Measurements from ENCODE around the gene SLC25A47.
"Not testable (repeated sequence)": the region's sequence is repeated elsewhere in the genome, so short reads cannot be mapped to it uniquely, and the experiment has no call there.

SLC25A47 gene

DNA sequence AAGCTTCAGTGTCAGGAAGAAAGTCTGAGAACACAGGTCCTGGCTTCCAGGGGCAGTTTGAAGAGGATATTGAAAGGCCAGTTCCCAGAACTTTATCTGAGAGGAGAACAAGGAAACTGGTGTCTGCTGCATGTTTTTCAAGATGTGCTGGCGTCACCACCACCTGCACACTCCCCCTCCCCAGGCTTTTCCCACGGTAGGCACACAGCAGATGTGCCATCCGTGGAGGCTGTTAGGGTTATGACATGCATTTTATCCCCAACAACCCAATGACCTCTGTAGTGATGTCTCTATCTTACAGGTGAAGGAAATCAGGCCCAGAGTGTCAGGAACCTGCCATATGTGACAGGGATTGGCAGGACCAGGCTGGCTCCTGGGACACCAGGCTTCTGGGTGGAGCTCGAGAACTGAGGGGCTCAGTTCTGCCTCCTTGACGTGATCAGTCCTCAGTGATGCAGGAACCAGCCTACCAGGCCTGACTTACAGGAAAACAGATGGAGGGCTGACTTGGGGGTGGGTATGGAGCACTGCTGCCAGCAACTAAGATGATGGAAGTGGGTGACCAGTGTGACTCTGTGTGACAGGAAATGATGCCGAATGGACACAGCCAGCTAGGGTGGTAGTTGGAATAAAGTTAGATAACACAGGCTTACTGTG, 16.8 kb downstream of the SLC25A47 start:
- no peaks in the 10 kb centered on the region for H3K27me3 ChIP-seq
- H3K36me3 ChIP-seq, result peaks cover 61% of the 10 kb centered on the region
- H3K9me3 ChIP-seq, result no peaks in the 10 kb centered on the region
- H3K27ac ChIP-seq, result peak overlapping the region; percentile 93
- TF ChIP-seq, protein P1, sequence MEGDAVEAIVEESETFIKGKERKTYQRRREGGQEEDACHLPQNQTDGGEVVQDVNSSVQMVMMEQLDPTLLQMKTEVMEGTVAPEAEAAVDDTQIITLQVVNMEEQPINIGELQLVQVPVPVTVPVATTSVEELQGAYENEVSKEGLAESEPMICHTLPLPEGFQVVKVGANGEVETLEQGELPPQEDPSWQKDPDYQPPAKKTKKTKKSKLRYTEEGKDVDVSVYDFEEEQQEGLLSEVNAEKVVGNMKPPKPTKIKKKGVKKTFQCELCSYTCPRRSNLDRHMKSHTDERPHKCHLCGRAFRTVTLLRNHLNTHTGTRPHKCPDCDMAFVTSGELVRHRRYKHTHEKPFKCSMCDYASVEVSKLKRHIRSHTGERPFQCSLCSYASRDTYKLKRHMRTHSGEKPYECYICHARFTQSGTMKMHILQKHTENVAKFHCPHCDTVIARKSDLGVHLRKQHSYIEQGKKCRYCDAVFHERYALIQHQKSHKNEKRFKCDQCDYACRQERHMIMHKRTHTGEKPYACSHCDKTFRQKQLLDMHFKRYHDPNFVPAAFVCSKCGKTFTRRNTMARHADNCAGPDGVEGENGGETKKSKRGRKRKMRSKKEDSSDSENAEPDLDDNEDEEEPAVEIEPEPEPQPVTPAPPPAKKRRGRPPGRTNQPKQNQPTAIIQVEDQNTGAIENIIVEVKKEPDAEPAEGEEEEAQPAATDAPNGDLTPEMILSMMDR (IDR thresholded peaks at IDR 0.05), result no peak
- no peak overlapping the region for H3K4me3 ChIP-seq (ENCODE audit: low read depth in 1 of 2, low read length in 1 of 2)
- peaks cover 21 to 22% of the 10 kb centered on the region in 2 experiments for H3K4me1 ChIP-seq (ENCODE audit: control insufficient read depth in 1 of 2, insufficient read depth in 1 of 2, low read depth in 1 of 2, low read length in 1 of 2)

DNA sequence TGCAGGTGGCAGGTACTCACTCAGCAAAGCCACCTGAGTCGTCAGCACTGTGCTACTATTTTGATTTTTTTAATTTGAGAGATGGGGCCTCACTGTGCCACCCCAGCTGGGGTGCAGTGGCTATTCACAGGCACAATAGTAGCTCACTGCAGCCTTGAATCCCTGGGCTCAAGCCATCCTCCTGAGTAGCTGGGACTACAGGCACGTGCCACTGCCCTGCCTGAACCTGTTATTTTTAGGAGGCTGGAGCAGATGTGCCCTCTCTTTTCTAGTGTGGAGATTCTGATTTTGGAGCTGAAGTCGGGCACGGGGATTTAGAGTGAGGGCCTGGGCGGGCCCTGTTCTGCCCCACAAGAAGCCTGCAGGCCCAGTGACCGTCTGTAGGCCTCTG, 17.3 kb downstream of the SLC25A47 start:
- H3K36me3 ChIP-seq, result peaks cover 56% of the 10 kb centered on the region
- no peaks in the 10 kb centered on the region for H3K9me3 ChIP-seq
- H3K27me3 ChIP-seq, result no peaks in the 10 kb centered on the region
- H3K27ac ChIP-seq, result peak overlapping the region; percentile 93
- H3K4me3 ChIP-seq (ENCODE audit: low read depth in 1 of 2, low read length in 1 of 2), result no peak overlapping the region
- TF ChIP-seq, protein P1 (IDR thresholded peaks at IDR 0.05), result no peak
- peaks cover 21 to 22% of the 10 kb centered on the region in 2 experiments for H3K4me1 ChIP-seq (ENCODE audit: control insufficient read depth in 1 of 2, insufficient read depth in 1 of 2, low read depth in 1 of 2, low read length in 1 of 2)

GRCh38 chr14:100341301-100342031, 18.3 kb downstream of the SLC25A47 start:
- TF ChIP-seq, protein P1 (IDR thresholded peaks at IDR 0.05), result peak; percentile 19
- H3K27me3 ChIP-seq, result no peaks in the 10 kb centered on the region
- H3K36me3 ChIP-seq, result peaks cover 55% of the 10 kb centered on the region
- no peaks in the 10 kb centered on the region for H3K9me3 ChIP-seq
- peaks cover 21 to 22% of the 10 kb centered on the region in 2 experiments for H3K4me1 ChIP-seq (ENCODE audit: control insufficient read depth in 1 of 2, insufficient read depth in 1 of 2, low read depth in 1 of 2, low read length in 1 of 2)
- peak overlapping the region; percentile 93 for H3K27ac ChIP-seq
- peak overlapping the region; percentile 1 to 36 for H3K4me3 ChIP-seq (ENCODE audit: low read depth in 1 of 2, low read length in 1 of 2)

- TF ChIP-seq, protein P1 (IDR thresholded peaks at IDR 0.05), result no peak
- no peaks in the 10 kb centered on the region for H3K27me3 ChIP-seq
- peak overlapping the region in 1 of 2 experiments; percentile 36 for H3K4me3 ChIP-seq (ENCODE audit: low read depth in 1 of 2, low read length in 1 of 2)
- H3K36me3 ChIP-seq, result peaks cover 55% of the 10 kb centered on the region
- peak overlapping the region; percentile 93 for H3K27ac ChIP-seq
- no peaks in the 10 kb centered on the region for H3K9me3 ChIP-seq
- peaks cover 21 to 22% of the 10 kb centered on the region in 2 experiments for H3K4me1 ChIP-seq (ENCODE audit: control insufficient read depth in 1 of 2, insufficient read depth in 1 of 2, low read depth in 1 of 2, low read length in 1 of 2)
These were observed 19.1 kb downstream of the SLC25A47 start for GRCh38 chr14:100342195-100342594.

GRCh38 chr14:100342826-100343225, 19.7 kb downstream of the SLC25A47 start:
- H3K9me3 ChIP-seq; H3K4me3 ChIP-seq (ENCODE audit: low read depth in 1 of 2, low read length in 1 of 2); H3K27me3 ChIP-seq: not testable (repeated sequence)
- Histone ChIP-seq H3K36me3 (peaks cover 56% of the 10 kb centered on the region), H3K4me1 (ENCODE audit: control insufficient read depth in 1 of 2, insufficient read depth in 1 of 2, low read depth in 1 of 2, low read length in 1 of 2) (peaks cover 21 to 22% of the 10 kb centered on the region in 2 experiments), H3K27ac (peak overlapping the region; percentile 93)

- H3K27ac ChIP-seq; H3K27me3 ChIP-seq; H3K4me3 ChIP-seq (ENCODE audit: low read depth in 1 of 2, low read length in 1 of 2); H3K9me3 ChIP-seq: not testable (repeated sequence)
- H3K4me1 ChIP-seq (ENCODE audit: control insufficient read depth in 1 of 2, insufficient read depth in 1 of 2, low read depth in 1 of 2, low read length in 1 of 2), result peaks cover 24 to 28% of the 10 kb centered on the region in 2 experiments
- peaks cover 60% of the 10 kb centered on the region for H3K36me3 ChIP-seq
These were observed 21.5 kb downstream of the SLC25A47 start for GRCh38 chr14:100344657-100345056.
